GM12873 (cell line): ENCODE measurements around the gene FRS3.

Source experiments
- CTCF ChIP-seq: IDR thresholded peaks from 2 replicates; pipeline ENCODE4 v1.5.1; 2012; ENCODE audit warnings: low read depth, mild to moderate bottlenecking, moderate library complexity, low read length, control low read depth; ENCODE audit not compliant: insufficient read depth; ENCODE audit errors: missing control alignments

The FRS3 gene

GRCh38 chr6:41724586-41725501, 54.9 kb downstream of the FRS3 start:
- peak; percentile 44 for TF ChIP-seq CTCF

- no peak for TF ChIP-seq CTCF
These were observed 55.5 kb downstream of the FRS3 start for GRCh38 chr6:41724228-41724580.

- no peak for TF ChIP-seq CTCF
These were observed 56.0 kb downstream of the FRS3 start for GRCh38 chr6:41723530-41724227.

GRCh38 chr6:41722969-41723529, 56.7 kb downstream of the FRS3 start:
- no peak for TF ChIP-seq CTCF

GRCh38 chr6:41721414-41721813, 58.3 kb downstream of the FRS3 start:
- TF ChIP-seq CTCF, result no peak

- TF ChIP-seq CTCF, result no peak
These were observed 58.9 kb downstream of the FRS3 start for GRCh38 chr6:41720783-41721182.

GRCh38 chr6:41720262-41720620, 59.5 kb downstream of the FRS3 start:
- no peak for TF ChIP-seq CTCF
